ENCODE results near the gene DYNC1I1. TPM values are rescaled to one million over a fixed set of nuclear protein-coding genes. Genes with fewer than 3 reads are reported as not detected.

Gene DYNC1I1
- total and polyA plus RNA-seq, 2 experiments from 2014 or later, result 1.4 to 4.1 TPM

DNA sequence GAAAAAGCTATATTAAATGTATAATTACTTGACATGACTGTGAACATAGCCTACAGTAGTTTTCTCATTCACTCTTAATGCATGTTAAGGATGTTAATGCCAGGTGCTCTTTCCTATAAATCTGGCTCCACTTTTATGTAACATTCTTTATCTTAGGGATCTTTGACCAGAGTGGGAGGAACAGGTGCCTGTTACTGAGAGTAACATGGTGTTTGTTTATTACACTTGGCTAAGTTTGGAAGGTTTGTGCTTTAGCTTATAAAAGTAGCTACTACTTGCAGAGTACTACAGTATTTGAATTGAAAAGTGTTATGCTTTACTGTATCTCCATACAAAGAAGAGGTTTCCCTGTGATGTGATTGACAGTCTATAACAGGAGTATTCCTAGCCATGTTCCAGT is 183.4 kb downstream of the DYNC1I1 start:
- no peaks in the 10 kb centered on the region for H3K4me1 Mint-ChIP-seq
- H3K27ac ChIP-seq (ENCODE audit: low read depth), result no peak overlapping the region
- no peaks in the 10 kb centered on the region for H3K4me1 ChIP-seq (ENCODE audit: insufficient read depth)
- no peak overlapping the region for H3K27ac Mint-ChIP-seq
- DNase-seq (ENCODE audit: low spot score), result no peak
- no peaks in the 10 kb centered on the region for H3K27me3 Mint-ChIP-seq (ENCODE audit: insufficient read depth, low read depth, poor library complexity)
- no peaks in the 10 kb centered on the region for H4K20me1 ChIP-seq (replicated peaks; ENCODE audit: insufficient read depth)
- no peak overlapping the region for H3K4me2 ChIP-seq
- no peak overlapping the region for H3K4me3 ChIP-seq
- 0 out of 2 replicates have a peak, but pooled peaks cover 3% of the 10 kb centered on the region for H3K9me2 ChIP-seq (ENCODE audit: insufficient read depth)
- ATAC-seq, result no peak
- H3K4me3 Mint-ChIP-seq, result no peak overlapping the region
- H3F3A ChIP-seq (replicated peaks; ENCODE audit: low read depth), result no peaks in the 10 kb centered on the region
- no peaks in the 10 kb centered on the region for H3K27me3 ChIP-seq (ENCODE audit: insufficient read depth)
- TF ChIP-seq, protein P1, sequence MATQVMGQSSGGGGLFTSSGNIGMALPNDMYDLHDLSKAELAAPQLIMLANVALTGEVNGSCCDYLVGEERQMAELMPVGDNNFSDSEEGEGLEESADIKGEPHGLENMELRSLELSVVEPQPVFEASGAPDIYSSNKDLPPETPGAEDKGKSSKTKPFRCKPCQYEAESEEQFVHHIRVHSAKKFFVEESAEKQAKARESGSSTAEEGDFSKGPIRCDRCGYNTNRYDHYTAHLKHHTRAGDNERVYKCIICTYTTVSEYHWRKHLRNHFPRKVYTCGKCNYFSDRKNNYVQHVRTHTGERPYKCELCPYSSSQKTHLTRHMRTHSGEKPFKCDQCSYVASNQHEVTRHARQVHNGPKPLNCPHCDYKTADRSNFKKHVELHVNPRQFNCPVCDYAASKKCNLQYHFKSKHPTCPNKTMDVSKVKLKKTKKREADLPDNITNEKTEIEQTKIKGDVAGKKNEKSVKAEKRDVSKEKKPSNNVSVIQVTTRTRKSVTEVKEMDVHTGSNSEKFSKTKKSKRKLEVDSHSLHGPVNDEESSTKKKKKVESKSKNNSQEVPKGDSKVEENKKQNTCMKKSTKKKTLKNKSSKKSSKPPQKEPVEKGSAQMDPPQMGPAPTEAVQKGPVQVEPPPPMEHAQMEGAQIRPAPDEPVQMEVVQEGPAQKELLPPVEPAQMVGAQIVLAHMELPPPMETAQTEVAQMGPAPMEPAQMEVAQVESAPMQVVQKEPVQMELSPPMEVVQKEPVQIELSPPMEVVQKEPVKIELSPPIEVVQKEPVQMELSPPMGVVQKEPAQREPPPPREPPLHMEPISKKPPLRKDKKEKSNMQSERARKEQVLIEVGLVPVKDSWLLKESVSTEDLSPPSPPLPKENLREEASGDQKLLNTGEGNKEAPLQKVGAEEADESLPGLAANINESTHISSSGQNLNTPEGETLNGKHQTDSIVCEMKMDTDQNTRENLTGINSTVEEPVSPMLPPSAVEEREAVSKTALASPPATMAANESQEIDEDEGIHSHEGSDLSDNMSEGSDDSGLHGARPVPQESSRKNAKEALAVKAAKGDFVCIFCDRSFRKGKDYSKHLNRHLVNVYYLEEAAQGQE (IDR thresholded peaks at IDR 0.05; ENCODE audit: unreplicated experiment), result no peak
- TF ChIP-seq JUNB (IDR thresholded peaks at IDR 0.05; ENCODE audit: unreplicated experiment), result no peak
- TF ChIP-seq ZNF114 (CRISPR knock-in tag; IDR thresholded peaks at IDR 0.05), result no peak
- no peak for TF ChIP-seq ZNF331 (CRISPR knock-in tag; IDR thresholded peaks at IDR 0.05; ENCODE audit: low read depth)
- TF ChIP-seq CTCF (conservative IDR thresholded peaks at IDR 0.05; ENCODE audit: low read depth in 2 of 2), result no peak
- TF ChIP-seq POLR2AphosphoS5 (IDR thresholded peaks at IDR 0.05; ENCODE audit: low read depth), result no peak
- H3K79me2 ChIP-seq (replicated peaks; ENCODE audit: insufficient read depth), result no peaks in the 10 kb centered on the region
- no peaks in the 10 kb centered on the region for H3K36me3 Mint-ChIP-seq (ENCODE audit: low read depth)
- no peaks in the 10 kb centered on the region for H3K9me3 Mint-ChIP-seq
- H2AFZ ChIP-seq, result no peak overlapping the region
- H3K36me3 ChIP-seq (ENCODE audit: insufficient read depth), result no peaks in the 10 kb centered on the region

GRCh38 chr7:95957510-95957909 is 185.2 kb downstream of the DYNC1I1 start:
- Mint-ChIP-seq H3K4me3 (no peak overlapping the region), H3K27me3 (ENCODE audit: insufficient read depth, low read depth, poor library complexity) (peaks cover 2% of the 10 kb centered on the region), H3K9me3 (no peaks in the 10 kb centered on the region; the same call in 2 of the 3 replicates), H3K27ac (no peak overlapping the region), H3K4me1 (no peaks in the 10 kb centered on the region), H3K36me3 (ENCODE audit: low read depth) (no peaks in the 10 kb centered on the region)
- no peaks in the 10 kb centered on the region for H3F3A ChIP-seq (replicated peaks; ENCODE audit: low read depth)
- no peaks in the 10 kb centered on the region for H4K20me1 ChIP-seq (replicated peaks; ENCODE audit: insufficient read depth)
- H3K27me3 ChIP-seq (ENCODE audit: insufficient read depth), result no peaks in the 10 kb centered on the region
- H3K9me2 ChIP-seq (ENCODE audit: insufficient read depth), result 0 out of 2 replicates have a peak, but pooled peaks cover 3% of the 10 kb centered on the region
- no peak for ATAC-seq
- H3K79me2 ChIP-seq (replicated peaks; ENCODE audit: insufficient read depth), result no peaks in the 10 kb centered on the region
- H2AFZ ChIP-seq, result no peak overlapping the region
- no peak overlapping the region for H3K4me2 ChIP-seq
- no peak for DNase-seq (ENCODE audit: low spot score)
- H3K4me1 ChIP-seq (ENCODE audit: insufficient read depth), result no peaks in the 10 kb centered on the region
- no peaks in the 10 kb centered on the region for H3K36me3 ChIP-seq (ENCODE audit: insufficient read depth)
- no peak overlapping the region for H3K4me3 ChIP-seq
- H3K27ac ChIP-seq (ENCODE audit: low read depth), result no peak overlapping the region
- TF ChIP-seq EZH2phosphoT487 (IDR thresholded peaks at IDR 0.05; ENCODE audit: unreplicated experiment) (no peak), POLR2AphosphoS5 (IDR thresholded peaks at IDR 0.05; ENCODE audit: low read depth) (no peak), ZNF114 (CRISPR knock-in tag; IDR thresholded peaks at IDR 0.05) (no peak), CREB1 (CRISPR knock-in tag; IDR thresholded peaks at IDR 0.05; ENCODE audit: low read depth) (no peak), JUNB (IDR thresholded peaks at IDR 0.05; ENCODE audit: unreplicated experiment) (no peak), ZNF331 (CRISPR knock-in tag; IDR thresholded peaks at IDR 0.05; ENCODE audit: low read depth) (no peak)
- TF ChIP-seq, protein P2, sequence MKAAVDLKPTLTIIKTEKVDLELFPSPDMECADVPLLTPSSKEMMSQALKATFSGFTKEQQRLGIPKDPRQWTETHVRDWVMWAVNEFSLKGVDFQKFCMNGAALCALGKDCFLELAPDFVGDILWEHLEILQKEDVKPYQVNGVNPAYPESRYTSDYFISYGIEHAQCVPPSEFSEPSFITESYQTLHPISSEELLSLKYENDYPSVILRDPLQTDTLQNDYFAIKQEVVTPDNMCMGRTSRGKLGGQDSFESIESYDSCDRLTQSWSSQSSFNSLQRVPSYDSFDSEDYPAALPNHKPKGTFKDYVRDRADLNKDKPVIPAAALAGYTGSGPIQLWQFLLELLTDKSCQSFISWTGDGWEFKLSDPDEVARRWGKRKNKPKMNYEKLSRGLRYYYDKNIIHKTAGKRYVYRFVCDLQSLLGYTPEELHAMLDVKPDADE (IDR thresholded peaks at IDR 0.05), result no peak
- TF ChIP-seq, protein P1 (IDR thresholded peaks at IDR 0.05; ENCODE audit: unreplicated experiment), result no peak

Measured in GM23338 (cell line).